Dermis lymphatic vessel endothelial cell (primary cell): Measurements from ENCODE around the gene SUPT7L. TPM values are rescaled to one million over a fixed set of nuclear protein-coding genes. Genes with fewer than 3 reads are reported as not detected.

Experiments used
- total RNA-seq: library from RNA; depleted of rRNA; stranded (reverse); fragments of >200 nt; gene quantifications from 2 replicates; pipeline ENCODE4 v1.2.1, GENCODE V29; 2014

Gene SUPT7L, protein sequence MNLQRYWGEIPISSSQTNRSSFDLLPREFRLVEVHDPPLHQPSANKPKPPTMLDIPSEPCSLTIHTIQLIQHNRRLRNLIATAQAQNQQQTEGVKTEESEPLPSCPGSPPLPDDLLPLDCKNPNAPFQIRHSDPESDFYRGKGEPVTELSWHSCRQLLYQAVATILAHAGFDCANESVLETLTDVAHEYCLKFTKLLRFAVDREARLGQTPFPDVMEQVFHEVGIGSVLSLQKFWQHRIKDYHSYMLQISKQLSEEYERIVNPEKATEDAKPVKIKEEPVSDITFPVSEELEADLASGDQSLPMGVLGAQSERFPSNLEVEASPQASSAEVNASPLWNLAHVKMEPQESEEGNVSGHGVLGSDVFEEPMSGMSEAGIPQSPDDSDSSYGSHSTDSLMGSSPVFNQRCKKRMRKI
- total RNA-seq: 14.0 and 14.2 TPM in 2 replicates

DNA sequence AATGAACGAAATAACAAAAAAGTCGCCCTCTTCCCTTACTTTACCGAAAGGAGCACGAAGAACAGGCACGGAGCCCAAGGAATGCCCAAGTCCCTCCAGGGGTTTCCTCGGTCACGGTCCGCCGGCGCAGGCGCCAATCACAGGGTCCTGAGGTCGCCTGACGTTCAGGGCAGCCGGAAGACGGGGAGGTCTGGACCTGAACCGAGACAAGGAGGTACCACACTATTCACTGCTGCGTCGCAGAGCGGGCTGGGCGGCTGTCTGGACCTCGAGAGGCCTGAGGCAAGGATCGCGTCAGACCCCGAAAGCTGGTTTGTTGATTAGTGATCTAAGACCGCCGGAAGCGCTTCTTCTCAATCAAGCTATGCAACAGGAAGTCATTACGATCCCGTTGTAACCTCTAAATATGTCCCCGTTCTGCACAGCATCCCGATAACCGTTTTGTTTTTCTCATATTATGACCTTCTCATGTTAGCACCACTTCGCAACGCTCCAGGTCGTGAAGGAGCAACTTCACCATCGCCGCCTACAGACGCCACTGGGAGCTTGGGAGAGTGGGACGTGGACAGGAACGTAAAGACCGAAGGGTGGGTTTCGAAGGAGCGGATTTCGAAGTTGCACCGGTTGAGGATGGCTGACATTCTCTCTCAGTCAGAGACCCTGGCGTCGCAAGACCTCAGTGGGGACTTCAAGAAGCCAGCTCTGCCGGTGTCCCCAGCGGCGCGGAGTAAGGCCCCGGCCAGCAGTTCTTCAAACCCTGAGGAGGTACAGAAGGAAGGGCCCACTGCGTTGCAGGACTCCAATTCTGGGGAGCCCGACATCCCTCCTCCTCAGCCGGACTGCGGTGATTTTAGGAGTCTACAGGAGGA lies at the start of gene SUPT7L, which contains the start of gene SLC4A1AP:
Gene SUPT7L, minus strand, starts transcription at position 330 of the 869 bp plus-strand sequence. CDS start 1,422 bp downstream, outside the sequence.
Gene SLC4A1AP, plus strand, starts transcription at position 605 of the 869 bp plus-strand sequence. Its CDS starts 26 bp downstream, at position 631.

DNA sequence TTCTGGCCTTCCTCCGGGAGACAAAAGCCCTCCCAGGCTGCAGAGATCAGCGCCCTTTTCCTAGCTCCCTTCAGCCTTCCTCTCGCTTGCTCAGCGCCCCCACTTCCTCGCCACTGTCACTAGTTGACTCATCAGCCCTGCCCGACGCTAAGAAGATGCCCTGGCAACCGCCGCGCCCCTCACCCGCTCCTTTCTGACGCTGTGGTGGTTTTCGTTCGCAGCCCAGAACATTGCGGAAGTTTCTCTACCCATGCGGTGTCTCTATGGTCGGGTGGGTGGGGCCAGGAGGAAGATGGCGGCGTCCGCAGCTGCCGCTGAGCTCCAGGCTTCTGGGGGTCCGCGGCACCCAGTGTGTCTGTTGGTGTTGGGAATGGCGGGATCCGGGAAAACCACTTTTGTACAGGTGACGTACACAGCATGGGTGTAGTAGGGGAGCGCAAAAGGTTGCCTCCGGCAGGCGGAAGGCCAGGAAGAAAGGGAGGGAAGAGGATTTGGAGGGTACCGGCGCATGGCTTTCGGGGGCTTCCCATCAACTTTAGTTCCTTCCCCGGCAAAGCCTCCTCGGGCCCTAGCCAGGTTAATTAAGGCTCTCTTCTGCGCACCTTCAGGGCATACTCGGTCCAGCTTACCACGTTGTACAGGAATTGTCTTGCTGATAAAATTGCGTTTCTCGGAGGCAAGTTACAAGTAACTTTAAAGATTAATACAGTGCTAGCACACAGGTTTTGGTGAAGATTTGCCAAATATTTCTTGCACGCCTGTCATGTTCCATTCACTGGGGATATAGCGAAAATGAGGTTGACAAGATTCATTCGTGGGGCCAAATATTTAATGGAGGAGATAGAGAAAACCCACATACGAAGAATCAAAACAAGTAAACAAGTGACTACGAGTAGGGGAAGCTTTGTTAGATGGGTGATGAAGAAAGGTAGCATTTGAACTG lies 34.4 kb downstream of the SUPT7L start, which contains the start of the genes CCDC121 and GPN1:
Gene CCDC121, minus strand, starts transcription at position 246 of the 943 bp plus-strand sequence. CDS start 1,213 bp downstream, outside the sequence.
Gene GPN1, plus strand, starts transcription at position 284 of the 943 bp plus-strand sequence. Its CDS starts 9 bp downstream, at position 293.

Other genes with a start within 250 kb of the SUPT7L start
- 94.3 and 108 TPM in 2 replicates for gene NRBP1, start 235.0 kb downstream of the SUPT7L start, total RNA-seq
- gene KRTCAP3, start 221.2 kb downstream of the SUPT7L start, total RNA-seq: not detected in 2 replicates
- 10.5 and 14.3 TPM in 2 replicates for gene IFT172, start 173.9 kb downstream of the SUPT7L start, total RNA-seq
- 8.3 and 9.5 TPM in 2 replicates for gene FNDC4, start 168.4 kb downstream of the SUPT7L start, total RNA-seq
- not detected in 2 replicates for gene GCKR, start 166.8 kb downstream of the SUPT7L start, total RNA-seq
- gene ZNF512, start 80.6 kb downstream of the SUPT7L start, total RNA-seq: 17.3 and 20.6 TPM in 2 replicates
- 2.0 and 2.1 TPM in 2 replicates for gene CCDC121, start 34.6 kb downstream of the SUPT7L start, total RNA-seq
- 29.6 and 37.8 TPM in 2 replicates for gene GPN1, start 34.6 kb downstream of the SUPT7L start, total RNA-seq
- 14.2 and 18.4 TPM in 2 replicates for gene SLC4A1AP, start 275 bp upstream of the SUPT7L start, total RNA-seq
- gene MRPL33, start 108.1 kb upstream of the SUPT7L start, total RNA-seq: 73.4 and 73.8 TPM in 2 replicates
- 1.1 and 3.1 TPM in 2 replicates for gene RBKS, start 226.8 kb upstream of the SUPT7L start, total RNA-seq
- gene BABAM2, start 227.1 kb upstream of the SUPT7L start, total RNA-seq: 13.1 and 23.6 TPM in 2 replicates